Adrenal gland (tissue), 5 donors: ENCODE results near the gene TSPAN32.

Source experiments
- POLR2A ChIP-seq, 2 donors: fragments of 450-650 bp; IDR thresholded peaks; one replicate each; pipeline ENCODE4 v1.6.1; 2017; ENCODE audit warnings: antibody characterized with exemption in 2 of 2, mild to moderate bottlenecking in 2 of 2, moderate library complexity in 1 of 2
- TF ChIP-seq, protein P1 (sequence below), 6 experiments: fragments of 450-650 bp in 4 of 6; fragments of 200-600 bp in 2 of 6; sonication (generic) in 1 of 6; IDR thresholded peaks; 1 replicate in 5 of 6; 2 replicates in 1 of 6; pipeline versions ENCODE4 v1.5.1 to v1.8.0; 2016 to 2021; ENCODE audit warnings: antibody characterized with exemption in 6 of 6, mild to moderate bottlenecking in 2 of 6, moderate library complexity in 1 of 6
- donor health status: DM: no; HTN: no; CAD: no.

- TF ChIP-seq, protein P1, sequence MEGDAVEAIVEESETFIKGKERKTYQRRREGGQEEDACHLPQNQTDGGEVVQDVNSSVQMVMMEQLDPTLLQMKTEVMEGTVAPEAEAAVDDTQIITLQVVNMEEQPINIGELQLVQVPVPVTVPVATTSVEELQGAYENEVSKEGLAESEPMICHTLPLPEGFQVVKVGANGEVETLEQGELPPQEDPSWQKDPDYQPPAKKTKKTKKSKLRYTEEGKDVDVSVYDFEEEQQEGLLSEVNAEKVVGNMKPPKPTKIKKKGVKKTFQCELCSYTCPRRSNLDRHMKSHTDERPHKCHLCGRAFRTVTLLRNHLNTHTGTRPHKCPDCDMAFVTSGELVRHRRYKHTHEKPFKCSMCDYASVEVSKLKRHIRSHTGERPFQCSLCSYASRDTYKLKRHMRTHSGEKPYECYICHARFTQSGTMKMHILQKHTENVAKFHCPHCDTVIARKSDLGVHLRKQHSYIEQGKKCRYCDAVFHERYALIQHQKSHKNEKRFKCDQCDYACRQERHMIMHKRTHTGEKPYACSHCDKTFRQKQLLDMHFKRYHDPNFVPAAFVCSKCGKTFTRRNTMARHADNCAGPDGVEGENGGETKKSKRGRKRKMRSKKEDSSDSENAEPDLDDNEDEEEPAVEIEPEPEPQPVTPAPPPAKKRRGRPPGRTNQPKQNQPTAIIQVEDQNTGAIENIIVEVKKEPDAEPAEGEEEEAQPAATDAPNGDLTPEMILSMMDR (IDR thresholded peaks at IDR 0.05): no peak
- no peak for TF ChIP-seq POLR2A (IDR thresholded peaks at IDR 0.05)
Measured at GRCh38 chr11:2256293-2256913, 45.4 kb upstream of the TSPAN32 start.
